T-helper 1 cell (primary cell): ENCODE data around the gene PJVK.
A peak's percentile ranks its signal among the peaks of the same experiment; 100 is the strongest.
"Not testable (repeated sequence)": the region's sequence is repeated elsewhere in the genome, so short reads cannot be mapped to it uniquely, and the experiment has no call there.

Experiments
- DNase-seq, 5 donors: peaks; one replicate each; pipeline ENCODE4 v3.0.0-alpha.2; 2012 to 2020
- total RNA-seq, 4 donors: gene quantifications; one replicate each; lab custom pipeline; 2026; lab: John Stamatoyannopoulos, UW

PJVK gene
- total RNA-seq, result 2.1 to 6.5 (median 2.9) reads per million in 4 donors

GRCh38 chr2:178450774-178451525, at the start of gene PJVK, which contains the start of gene PRKRA:
PJVK (plus strand) TSS chr2:178451378; CDS start chr2:178453410, 2,032 bp downstream.
PRKRA (minus strand) TSS chr2:178451175; CDS start chr2:178451030, 145 bp downstream.
- DNase-seq, result peak; percentile 92 to 97 (median 93)

GRCh38 chr2:178401994-178402437, 49.2 kb upstream of the PJVK start:
- DNase-seq, result no peak

DNA sequence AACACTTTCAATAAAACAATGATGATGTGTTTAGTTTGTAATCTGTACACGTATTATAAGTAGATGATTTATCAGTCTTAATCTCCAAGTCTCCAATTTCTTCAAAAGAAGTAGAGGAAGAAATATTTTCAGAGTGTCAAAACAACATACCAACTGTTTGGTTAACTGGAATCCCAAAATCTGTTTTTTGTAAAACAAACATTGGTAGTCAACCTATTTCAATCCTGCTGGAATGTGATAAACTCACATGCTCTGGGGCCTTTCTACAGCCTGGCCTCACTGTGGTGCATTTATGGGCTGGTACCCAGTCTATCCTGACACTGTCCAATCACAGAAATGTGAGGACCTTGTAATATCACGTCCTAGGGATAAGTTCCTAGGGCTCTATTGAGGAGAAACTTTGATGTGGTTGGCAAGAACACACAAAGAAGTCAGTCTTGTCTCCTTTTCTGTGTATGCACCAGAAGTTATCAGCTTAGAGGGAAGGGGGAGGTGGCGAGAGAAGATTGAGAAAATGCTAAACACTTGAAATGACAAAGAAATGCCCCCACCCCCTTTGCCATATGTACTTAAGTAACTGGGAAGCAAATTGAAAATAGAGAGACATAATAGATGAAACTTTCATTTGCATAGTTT, 47.4 kb upstream of the PJVK start:
- peak in 1 of 5 donors; percentile 84 for DNase-seq

GRCh38 chr2:178404368-178404767, 46.8 kb upstream of the PJVK start:
- DNase-seq, result peak in 1 of 5 donors; percentile 96

- DNase-seq, result no peak
Observed at GRCh38 chr2:178409261-178409660, 41.9 kb upstream of the PJVK start.

DNA sequence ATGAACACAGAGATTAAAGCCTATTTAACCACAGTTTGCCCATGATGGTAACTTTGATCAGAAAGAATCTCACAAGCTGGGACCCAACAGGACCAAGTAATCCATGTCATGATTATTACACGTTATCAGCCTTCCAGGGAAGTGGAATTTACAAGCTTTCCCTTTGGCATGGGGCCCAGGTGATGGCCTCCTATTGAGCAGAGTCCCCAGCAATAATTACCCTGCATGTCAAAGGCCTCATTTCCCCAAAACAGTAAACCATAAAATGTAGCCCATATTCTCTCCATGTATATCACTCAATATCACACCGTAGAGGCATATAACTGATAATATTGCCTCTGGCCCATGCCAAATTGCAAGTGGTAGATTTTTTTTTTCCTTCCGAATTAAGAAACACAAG, 39.1 kb upstream of the PJVK start:
- no peak for DNase-seq

DNA sequence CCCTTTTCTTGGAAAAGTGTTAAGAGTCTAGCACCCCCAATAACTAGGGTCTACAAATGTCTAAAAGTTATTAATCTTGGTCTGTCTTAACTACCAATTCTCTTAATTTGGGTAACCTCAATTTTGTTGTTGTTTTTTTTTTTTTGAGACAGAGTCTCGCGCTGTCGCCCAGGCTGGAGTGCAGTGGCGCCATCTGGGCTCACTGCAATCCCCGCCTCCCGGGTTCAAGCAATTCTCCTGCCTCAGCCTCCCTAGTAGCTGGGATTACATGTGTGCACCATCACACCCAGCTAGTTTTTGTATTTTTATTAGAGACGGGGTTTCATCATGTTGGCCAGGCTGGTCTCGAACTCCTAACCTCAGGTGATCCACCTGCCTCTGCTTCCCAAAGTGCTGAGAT, 38.7 kb upstream of the PJVK start:
- not testable (repeated sequence) for DNase-seq

DNA sequence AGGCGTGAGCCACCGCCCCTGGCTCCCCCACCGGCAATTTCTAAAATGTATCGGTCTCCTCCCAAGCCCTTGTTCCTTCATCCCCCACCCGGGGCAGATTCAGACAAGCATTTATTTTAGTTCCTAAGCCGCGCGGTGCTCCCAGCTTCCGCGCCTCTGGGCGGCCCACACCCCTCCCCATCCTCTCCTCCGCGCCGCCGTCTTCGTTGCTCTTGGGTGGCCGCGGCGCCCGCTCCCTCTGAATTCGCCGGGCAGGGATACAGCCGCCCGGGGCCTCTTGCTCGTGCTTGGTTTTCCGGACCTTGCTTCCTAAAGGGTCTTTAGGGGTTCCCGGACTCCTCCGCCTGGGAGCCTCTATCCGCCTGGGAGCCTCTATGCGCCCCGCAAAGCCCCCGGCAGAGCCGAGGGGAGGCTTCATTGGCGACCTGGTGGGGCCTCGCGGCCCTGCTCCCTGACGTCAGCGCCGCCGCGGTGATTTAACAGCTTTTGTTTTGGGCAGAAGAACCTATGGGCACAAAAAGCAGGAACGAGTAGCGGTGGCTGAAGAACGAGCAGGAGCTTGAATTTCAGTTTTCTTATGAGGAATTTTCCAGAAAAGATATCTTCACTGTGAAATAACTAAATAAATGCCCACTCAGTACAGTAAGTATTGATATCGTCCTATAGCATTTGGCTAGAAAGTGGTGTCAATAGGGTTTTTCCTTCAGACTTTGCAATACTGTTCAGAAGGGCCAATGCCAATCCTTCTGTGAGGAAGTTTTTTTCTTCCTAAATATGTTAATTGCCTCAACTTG, 37.5 kb upstream of the PJVK start:
- peak; percentile 23 to 87 (median 50) for DNase-seq

GRCh38 chr2:178414266-178415247, 36.6 kb upstream of the PJVK start:
- peak; percentile 48 to 95 (median 58) for DNase-seq

- no peak for DNase-seq
Observed at GRCh38 chr2:178415979-178416378, 35.2 kb upstream of the PJVK start.

- no peak for DNase-seq
Observed at GRCh38 chr2:178417916-178418315, 33.3 kb upstream of the PJVK start.

GRCh38 chr2:178418426-178418825, 32.8 kb upstream of the PJVK start:
- DNase-seq, result no peak

DNA sequence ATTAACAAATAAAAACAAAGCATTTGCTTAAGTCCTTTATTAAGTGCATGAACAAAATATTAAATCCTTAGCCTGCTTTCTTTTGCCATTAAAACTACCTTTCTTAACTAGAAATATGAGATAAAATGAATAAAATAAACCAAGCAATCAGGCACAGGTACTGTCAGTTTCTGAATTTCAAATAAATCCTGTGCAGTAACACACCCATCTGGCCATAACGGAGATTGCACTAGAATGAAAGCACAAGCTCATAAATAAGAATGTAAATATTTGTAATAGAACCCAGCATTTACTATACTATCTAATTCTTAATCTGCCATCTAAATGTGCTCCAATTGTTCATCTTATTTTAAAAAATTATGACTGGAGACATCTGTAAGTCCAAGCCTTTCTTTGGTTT, 32.1 kb upstream of the PJVK start:
- no peak for DNase-seq

- no peak for DNase-seq
Observed at GRCh38 chr2:178420463-178420999, 30.6 kb upstream of the PJVK start.

DNA sequence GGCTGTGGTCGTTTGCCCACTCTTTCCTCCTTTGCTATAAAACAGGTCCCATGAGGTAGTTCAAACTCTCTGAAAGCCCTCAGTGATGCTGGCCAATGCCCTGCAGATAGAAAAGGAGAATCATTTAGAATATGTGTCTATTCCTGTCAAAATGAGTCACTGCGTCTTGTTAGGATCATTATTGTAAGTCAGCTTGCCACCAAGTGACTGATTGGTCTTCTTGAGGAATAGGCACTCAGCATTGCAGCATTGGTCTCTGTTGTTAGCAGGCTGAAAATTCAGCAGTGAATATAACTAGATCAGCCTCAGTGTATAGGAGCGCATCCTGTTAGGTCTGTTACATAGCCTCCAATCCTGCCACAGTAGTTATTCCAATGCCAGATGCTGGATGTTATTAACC, 29.1 kb upstream of the PJVK start:
- DNase-seq, result no peak

- not testable (repeated sequence) for DNase-seq
Observed at GRCh38 chr2:178423746-178424145, 27.4 kb upstream of the PJVK start.

DNA sequence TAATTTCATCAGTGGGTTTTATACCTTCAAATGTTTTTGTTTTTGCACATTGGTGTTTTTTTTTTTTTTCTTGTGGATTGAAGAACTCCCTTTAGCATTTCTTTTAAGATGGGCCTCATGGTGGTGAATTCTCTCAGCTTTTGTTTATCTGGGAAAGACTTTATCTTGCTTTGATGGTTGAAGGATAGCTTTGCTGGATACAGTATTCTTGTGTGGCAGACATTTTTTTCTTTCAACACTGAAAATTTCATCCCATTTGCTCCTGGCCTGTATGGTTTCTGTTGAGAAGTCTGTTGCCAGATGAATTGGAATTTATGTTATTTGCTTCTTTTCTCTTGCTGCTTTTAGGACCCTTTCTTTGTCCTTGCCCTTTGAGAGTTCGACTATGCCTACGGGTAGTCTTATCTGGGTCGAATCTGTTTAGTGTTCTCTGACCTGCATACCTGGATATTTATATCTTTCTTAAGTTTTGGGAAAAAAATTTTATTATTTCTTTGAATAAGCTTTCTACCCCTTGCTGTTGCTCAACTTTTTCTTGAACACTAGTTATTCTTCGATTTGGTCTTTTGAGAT, 25.8 kb upstream of the PJVK start:
- DNase-seq, result no peak

GRCh38 chr2:178426388-178426787, 24.8 kb upstream of the PJVK start:
- DNase-seq, result no peak

DNA sequence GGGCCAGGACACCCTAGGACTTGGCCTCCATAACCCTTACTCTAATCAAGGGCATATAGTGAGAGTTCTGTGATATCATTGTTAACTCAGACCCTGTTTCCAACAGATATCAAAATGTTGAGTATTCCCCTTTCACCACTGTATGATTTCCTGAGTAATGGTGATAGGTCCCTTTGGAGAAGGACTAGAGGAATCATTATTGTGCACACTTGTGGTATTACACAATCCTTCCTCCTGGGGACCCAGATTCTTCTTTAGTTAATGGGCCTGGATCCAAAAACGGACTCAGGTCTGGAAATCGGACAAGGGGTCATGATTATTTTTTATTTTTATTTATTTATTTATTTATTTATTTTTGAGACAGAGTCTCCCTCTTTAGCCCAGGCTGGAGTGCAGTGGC, 23.7 kb upstream of the PJVK start:
- DNase-seq, result no peak

DNA sequence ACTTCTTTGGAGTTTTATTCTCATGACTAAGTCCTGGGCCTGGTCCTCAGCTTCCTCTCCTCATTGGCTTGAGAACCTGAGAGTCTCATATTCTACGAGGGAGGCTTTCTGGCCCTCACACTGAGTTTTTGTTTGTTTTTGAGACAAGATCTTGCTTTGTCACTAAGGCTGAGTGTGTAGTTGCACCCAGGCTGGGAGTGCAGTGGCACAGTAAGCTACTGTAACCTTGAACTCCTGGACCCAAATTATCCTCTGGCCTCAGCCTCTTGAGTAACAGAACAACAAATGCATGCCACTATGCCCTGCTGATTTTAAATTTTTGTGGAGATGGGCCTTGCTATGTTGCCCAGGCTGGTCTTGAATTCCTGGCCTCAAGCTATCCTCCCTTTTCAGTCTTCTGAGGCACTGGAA, 22.8 kb upstream of the PJVK start:
- DNase-seq, result no peak

DNA sequence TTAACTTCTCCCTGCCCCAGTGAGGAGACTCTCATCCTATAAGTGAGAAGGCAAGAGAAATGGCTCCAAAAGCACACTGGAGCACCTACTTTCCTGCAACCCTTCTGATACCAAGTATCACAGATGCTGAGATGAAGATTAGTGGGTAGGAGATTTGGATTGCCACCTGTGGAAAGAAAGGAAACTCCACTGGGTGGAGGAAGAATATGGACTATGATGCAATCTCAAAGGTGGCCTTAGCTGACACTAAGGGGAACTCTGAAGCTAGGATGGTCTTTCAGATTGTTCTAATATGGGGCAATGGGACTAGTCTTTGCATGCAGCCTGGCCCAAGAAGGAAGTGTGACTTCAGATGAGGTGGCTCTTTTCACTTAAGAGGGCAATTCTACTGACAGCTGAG, 21.8 kb upstream of the PJVK start:
- no peak for DNase-seq
